Measurements from ENCODE around the gene TTC38. TPM values are rescaled to one million over a fixed set of nuclear protein-coding genes. Genes with fewer than 3 reads are reported as not detected.

The TTC38 gene
- total RNA-seq, 1 experiment from 2014 or later: 31.5 TPM

DNA sequence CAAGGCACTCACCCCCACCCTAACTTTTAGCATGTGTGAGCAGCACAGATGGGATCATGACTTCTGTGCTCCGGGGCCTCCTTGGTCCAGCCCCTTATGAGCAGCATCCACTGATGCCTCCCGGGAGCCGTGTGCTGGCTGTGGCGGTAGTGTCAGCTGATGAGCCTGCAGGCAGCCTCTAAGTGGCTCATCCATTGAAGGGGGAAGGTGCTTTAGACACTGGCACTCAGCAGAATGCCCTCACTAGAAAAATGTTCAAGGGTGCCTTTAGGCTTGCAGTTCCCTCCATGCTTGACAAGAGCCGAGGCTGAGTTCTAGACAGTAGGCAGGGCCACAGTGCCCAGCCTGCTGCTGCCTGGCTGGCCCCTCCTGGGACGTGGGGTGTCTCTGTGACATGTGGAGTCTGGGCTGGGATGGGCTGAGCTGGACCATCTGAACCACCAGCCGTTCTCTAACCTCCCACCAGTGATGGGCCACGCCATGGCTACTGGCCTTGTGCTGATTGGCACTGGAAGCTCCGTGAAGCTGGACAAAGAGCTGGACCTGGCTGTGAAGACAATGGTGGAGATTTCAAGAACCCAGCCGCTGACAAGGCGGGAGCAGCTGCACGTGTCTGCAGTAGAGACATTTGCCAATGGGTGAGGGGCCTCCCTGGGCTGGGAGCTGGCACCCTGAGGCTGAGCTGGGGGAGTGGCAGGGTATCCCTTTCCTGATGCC is 5.8 kb downstream of the TTC38 start:
- Histone ChIP-seq H3K27me3 (ENCODE audit: insufficient read depth, low read length) (no peaks in the 10 kb centered on the region), H2BK12ac (ENCODE audit: insufficient read length, low read depth, low read length) (no peak overlapping the region), H4K8ac (replicated peaks; ENCODE audit: insufficient read length, low read depth, low read length) (no peak overlapping the region), H3K18ac (ENCODE audit: insufficient read length, low read depth, low read length) (no peak overlapping the region), H2BK20ac (ENCODE audit: low read depth, low read length, poor library complexity, severe bottlenecking) (no peak overlapping the region), H3K9ac (ENCODE audit: extremely low read depth, insufficient read length, low read length) (no peak overlapping the region), H3K56ac (ENCODE audit: insufficient read length, low read depth, low read length) (no peak overlapping the region), H3K9me3 (ENCODE audit: control insufficient read depth, low read depth, low read length) (no peaks in the 10 kb centered on the region), H3K4me2 (ENCODE audit: insufficient read depth, insufficient read length, low read length) (no peak overlapping the region), H2BK120ac (ENCODE audit: low read depth, low read length, poor library complexity, severe bottlenecking) (no peak overlapping the region), H3K14ac (ENCODE audit: insufficient read depth, low read length) (no peak overlapping the region), H2BK5ac (ENCODE audit: insufficient read length, low read length) (no peak overlapping the region), H4K20me1 (ENCODE audit: control insufficient read depth, insufficient read depth, insufficient read length) (peaks cover 4% of the 10 kb centered on the region), H2AK5ac (ENCODE audit: insufficient read length, low read length) (no peak overlapping the region), H3K4ac (ENCODE audit: low read depth, low read length) (no peak overlapping the region), H4K91ac (ENCODE audit: insufficient read length, low read depth, low read length) (no peak overlapping the region), H3K23me2 (ENCODE audit: insufficient read length, low read depth, low read length, poor library complexity, severe bottlenecking) (no peaks in the 10 kb centered on the region), H3K79me1 (ENCODE audit: insufficient read depth, low read depth, low read length, poor library complexity, severe bottlenecking) (no peaks in the 10 kb centered on the region), H3K23ac (ENCODE audit: insufficient read length, low read depth, low read length) (no peak overlapping the region), H2AFZ (ENCODE audit: low read length) (no peak overlapping the region), H3T11ph (ENCODE audit: low read length) (no peak overlapping the region), H3K4me1 (ENCODE audit: insufficient read depth, low read length) (no peaks in the 10 kb centered on the region), H2BK15ac (ENCODE audit: low read depth, low read length) (no peak overlapping the region), H4K5ac (ENCODE audit: insufficient read length, low read depth, low read length) (no peak overlapping the region), H3K27ac (ENCODE audit: insufficient read length, low read depth, low read length) (no peak overlapping the region), H3K79me2 (ENCODE audit: insufficient read depth, low read length) (no peaks in the 10 kb centered on the region)
- Mint-ChIP-seq H3K27ac (no peak overlapping the region), H3K36me3 (ENCODE audit: insufficient read depth in 1 of 3, low read depth in 3 of 3) (peaks cover 22 to 49% (median 47%) of the 10 kb centered on the region in 3 experiments; a peak in 6 of 7 replicates), H3K4me1 (no peaks in the 10 kb centered on the region), H3K4me3 (no peak overlapping the region), H3K27me3 (ENCODE audit: low read depth) (no peaks in the 10 kb centered on the region), H3K9me3 (peaks cover 0 to 5% of the 10 kb centered on the region in 2 experiments; a peak in 1 of 5 replicates)
- TF ChIP-seq, protein P1, sequence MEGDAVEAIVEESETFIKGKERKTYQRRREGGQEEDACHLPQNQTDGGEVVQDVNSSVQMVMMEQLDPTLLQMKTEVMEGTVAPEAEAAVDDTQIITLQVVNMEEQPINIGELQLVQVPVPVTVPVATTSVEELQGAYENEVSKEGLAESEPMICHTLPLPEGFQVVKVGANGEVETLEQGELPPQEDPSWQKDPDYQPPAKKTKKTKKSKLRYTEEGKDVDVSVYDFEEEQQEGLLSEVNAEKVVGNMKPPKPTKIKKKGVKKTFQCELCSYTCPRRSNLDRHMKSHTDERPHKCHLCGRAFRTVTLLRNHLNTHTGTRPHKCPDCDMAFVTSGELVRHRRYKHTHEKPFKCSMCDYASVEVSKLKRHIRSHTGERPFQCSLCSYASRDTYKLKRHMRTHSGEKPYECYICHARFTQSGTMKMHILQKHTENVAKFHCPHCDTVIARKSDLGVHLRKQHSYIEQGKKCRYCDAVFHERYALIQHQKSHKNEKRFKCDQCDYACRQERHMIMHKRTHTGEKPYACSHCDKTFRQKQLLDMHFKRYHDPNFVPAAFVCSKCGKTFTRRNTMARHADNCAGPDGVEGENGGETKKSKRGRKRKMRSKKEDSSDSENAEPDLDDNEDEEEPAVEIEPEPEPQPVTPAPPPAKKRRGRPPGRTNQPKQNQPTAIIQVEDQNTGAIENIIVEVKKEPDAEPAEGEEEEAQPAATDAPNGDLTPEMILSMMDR (conservative IDR thresholded peaks at IDR 0.05): no peak
- DNase-seq: no peak
- no CpG with 5 or more reads among the region's 12 CpGs for WGBS (ENCODE audit: extremely low coverage, insufficient read length, low lambda C conversion rate)

Data from H9 (cell line).